Astrocyte of the cerebellum (primary cell): ENCODE data around the gene USP7.

ENCODE experiments used
- DNase-seq: peaks from one replicate; pipeline ENCODE4 v3.0.0-alpha.2; 2011; ENCODE audit warnings: low read depth
- H3K4me3 ChIP-seq: 2 replicates; pipeline ENCODE4 v1.5.1; 2011; ENCODE audit warnings: mild to moderate bottlenecking, low read depth, low read length, moderate library complexity
- CTCF ChIP-seq: IDR thresholded peaks from 2 replicates; pipeline ENCODE4 v1.5.1; 2012; ENCODE audit warnings: low read length, low read depth, moderate library complexity, mild to moderate bottlenecking; ENCODE audit errors: missing control alignments
- in situ Hi-C: cut with HindIII; loops from 2 replicates; pipeline ENCODE4 v1.10.0; 2017; ENCODE audit warnings: low sequenced_read_pairs

The USP7 gene

GRCh38 chr16:8864480-8865110 lies 99.1 kb downstream of the USP7 start:
- no peak overlapping the region for H3K4me3 ChIP-seq
- DNase-seq, result no peak
- TF ChIP-seq CTCF, result no peak
- in situ Hi-C loops, result no loop called here

GRCh38 chr16:8863594-8864424 lies 99.9 kb downstream of the USP7 start:
- no peak for TF ChIP-seq CTCF
- H3K4me3 ChIP-seq, result no peak overlapping the region
- no peak for DNase-seq
- in situ Hi-C loops, result no loop called here

- no peak for TF ChIP-seq CTCF
- no peak overlapping the region for H3K4me3 ChIP-seq
- no peak for DNase-seq
- in situ Hi-C loops, result no loop called here
Measured at GRCh38 chr16:8862309-8863130, 101.2 kb downstream of the USP7 start.

GRCh38 chr16:8861563-8862308 lies 102.0 kb downstream of the USP7 start:
- DNase-seq, result no peak
- in situ Hi-C loops, result no loop called here
- H3K4me3 ChIP-seq, result no peak overlapping the region
- TF ChIP-seq CTCF, result no peak

GRCh38 chr16:8859913-8860881 lies 103.5 kb downstream of the USP7 start:
- no peak for TF ChIP-seq CTCF
- H3K4me3 ChIP-seq, result no peak overlapping the region
- DNase-seq, result peak; percentile 38
- in situ Hi-C loops, result no loop called here
